ENCODE measurements around the gene MBD5. TPM values are rescaled to one million over a fixed set of nuclear protein-coding genes. Genes with fewer than 3 reads are reported as not detected.
"Not testable (repeated sequence)": the region's sequence is repeated elsewhere in the genome, so short reads cannot be mapped to it uniquely, and the experiment has no call there.

MBD5 gene
- total and polyA plus RNA-seq, 2 experiments from 2014 or later = 12.1 to 23.4 TPM

DNA sequence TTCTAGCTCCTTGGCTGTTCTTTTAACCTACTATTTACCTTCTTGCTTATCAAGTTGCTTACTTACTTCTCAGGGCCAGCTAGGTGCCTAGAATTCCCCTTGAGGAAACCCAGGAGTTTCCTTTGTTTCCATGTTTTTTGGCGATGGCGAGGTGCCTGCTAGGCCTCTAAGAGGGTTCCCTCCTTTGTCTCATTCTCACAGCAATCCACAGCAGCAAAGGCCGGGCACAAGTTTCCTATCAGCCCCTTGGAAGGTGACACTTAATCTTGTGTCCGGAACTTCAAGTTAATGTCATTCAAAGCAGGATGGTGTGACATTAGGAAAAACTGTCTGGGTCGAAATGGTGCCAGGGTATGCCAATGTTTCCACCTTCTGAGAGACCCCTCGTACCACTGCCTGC, 521.7 kb downstream of the MBD5 start:
- no peaks in the 10 kb centered on the region for H3F3A ChIP-seq (ENCODE audit: insufficient read depth)
- no peak for DNase-seq
- H4K20me1 ChIP-seq (ENCODE audit: insufficient read depth) = no peaks in the 10 kb centered on the region
- no peak overlapping the region for H3K4me2 ChIP-seq (ENCODE audit: unreplicated experiment)
- H3K4me1 ChIP-seq (ENCODE audit: insufficient read depth) = no peaks in the 10 kb centered on the region
- no peaks in the 10 kb centered on the region for H3K36me3 ChIP-seq (ENCODE audit: low read depth)
- H2AFZ ChIP-seq = no peak overlapping the region
- 63 to 67% methylated on average over 6 of the region's 6 CpGs for WGBS, 2 experiments (ENCODE audit: low coverage in 1 of 2, low lambda C conversion rate in 2 of 2, missing lambda C conversion rate in 2 of 2)
- H3K4me3 ChIP-seq = no peak overlapping the region
- in situ Hi-C loops (cut with MboI) = no loop called here
- H3K9ac ChIP-seq = no peak overlapping the region
- H3K27ac ChIP-seq = no peak overlapping the region
- no peaks in the 10 kb centered on the region for H3K9me3 ChIP-seq (ENCODE audit: low read depth)
- H3K9me2 ChIP-seq (ENCODE audit: insufficient read depth) = no peaks in the 10 kb centered on the region
- H3K27me3 ChIP-seq (replicated peaks; ENCODE audit: insufficient read depth) = peaks cover 9% of the 10 kb centered on the region; the same call in 1 of the 2 replicates
- no peaks in the 10 kb centered on the region for H3K79me2 ChIP-seq (ENCODE audit: insufficient read depth)
- TF ChIP-seq EZH2phosphoT487 (IDR thresholded peaks at IDR 0.05; ENCODE audit: insufficient read depth, low read depth) (no peak), EZH2 (IDR thresholded peaks at IDR 0.05; ENCODE audit: insufficient read depth, poor library complexity, severe bottlenecking) (no peak)

DNA sequence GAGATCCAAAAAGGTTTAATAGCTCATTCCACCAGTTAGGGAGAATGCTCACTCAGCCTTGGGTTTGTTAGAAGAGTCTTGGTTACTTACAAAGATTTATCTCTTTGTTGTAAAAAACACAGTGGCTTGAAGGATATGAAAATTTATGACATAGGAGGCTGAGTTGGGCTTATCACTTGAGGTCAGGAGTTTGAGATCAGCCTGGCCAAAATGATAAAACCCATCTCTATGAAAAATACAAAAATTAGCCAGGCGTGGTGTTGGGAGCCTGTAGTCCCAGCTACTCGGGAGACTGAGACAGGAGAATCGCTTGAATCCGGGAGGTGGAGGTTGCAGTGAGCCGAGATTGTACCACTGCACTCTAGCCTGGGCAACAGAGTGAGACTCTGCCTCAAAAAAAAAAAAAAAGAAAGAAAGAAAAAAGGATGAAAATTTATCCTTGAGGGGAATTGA, 522.2 kb downstream of the MBD5 start:
- H2AFZ ChIP-seq; H3K36me3 ChIP-seq (ENCODE audit: low read depth); H3F3A ChIP-seq (ENCODE audit: insufficient read depth); H3K9ac ChIP-seq; H3K4me2 ChIP-seq (ENCODE audit: unreplicated experiment); H3K27ac ChIP-seq; H3K4me1 ChIP-seq (ENCODE audit: insufficient read depth); H3K9me3 ChIP-seq (ENCODE audit: low read depth); H3K4me3 ChIP-seq; DNase-seq; H4K20me1 ChIP-seq (ENCODE audit: insufficient read depth); H3K27me3 ChIP-seq (replicated peaks; ENCODE audit: insufficient read depth); in situ Hi-C loops (cut with MboI); H3K9me2 ChIP-seq (ENCODE audit: insufficient read depth); H3K79me2 ChIP-seq (ENCODE audit: insufficient read depth): not testable (repeated sequence)
- 80 to 83% methylated on average over 5 of the region's 5 CpGs for WGBS, 2 experiments (ENCODE audit: low coverage in 1 of 2, low lambda C conversion rate in 2 of 2, missing lambda C conversion rate in 2 of 2)

DNA sequence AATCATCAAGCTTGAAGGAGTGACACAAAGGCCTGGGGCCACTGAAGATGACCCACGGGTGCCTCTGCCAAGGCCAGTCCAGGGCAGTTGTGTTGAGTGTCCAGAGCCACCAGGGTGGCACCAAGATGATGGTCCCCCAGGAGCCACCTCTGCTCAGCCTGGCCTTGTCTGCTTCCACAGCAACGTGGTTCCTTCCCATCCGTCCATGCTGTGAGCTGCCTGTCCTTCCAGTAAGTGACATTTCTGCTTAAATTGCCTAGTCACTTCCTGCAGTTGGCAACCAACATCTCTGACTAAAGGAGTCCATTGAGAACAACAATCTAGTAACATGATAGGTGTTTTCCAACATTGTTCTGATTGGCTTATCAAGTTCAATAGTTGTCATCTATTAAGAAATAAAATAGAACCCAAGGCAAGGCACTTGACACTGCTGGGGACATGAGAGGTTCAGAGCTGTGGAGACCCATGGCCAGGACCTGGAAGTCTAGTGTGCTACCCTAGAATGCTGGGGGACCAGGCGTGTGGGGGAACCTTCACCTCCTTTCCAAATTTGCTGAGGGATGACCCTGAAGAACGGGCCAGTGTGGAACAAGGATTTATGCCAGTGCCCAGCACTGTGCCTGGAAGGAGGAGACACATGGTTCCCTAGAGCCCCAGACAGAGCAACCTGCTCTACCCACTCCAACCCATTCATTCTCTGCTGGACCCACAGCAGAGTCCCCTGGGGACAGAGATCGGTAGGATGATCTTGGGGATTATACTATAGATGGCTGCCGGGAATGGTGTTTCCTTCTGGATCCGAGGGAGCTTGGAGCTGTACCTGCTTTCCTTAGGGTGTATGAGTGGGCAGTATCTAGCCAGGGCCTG, 524.7 kb downstream of the MBD5 start:
- no peaks in the 10 kb centered on the region for H3K9me3 ChIP-seq (ENCODE audit: low read depth)
- 75 to 85% methylated on average over 8 of the region's 8 CpGs for WGBS, 2 experiments (ENCODE audit: low coverage in 1 of 2, low lambda C conversion rate in 2 of 2, missing lambda C conversion rate in 2 of 2)
- H3K27me3 ChIP-seq (replicated peaks; ENCODE audit: insufficient read depth) = peaks cover 6% of the 10 kb centered on the region
- no peak overlapping the region for H3K4me2 ChIP-seq (ENCODE audit: unreplicated experiment)
- no peaks in the 10 kb centered on the region for H3K4me1 ChIP-seq (ENCODE audit: insufficient read depth)
- H4K20me1 ChIP-seq (ENCODE audit: insufficient read depth) = no peaks in the 10 kb centered on the region
- H3K9me2 ChIP-seq (ENCODE audit: insufficient read depth) = no peaks in the 10 kb centered on the region
- TF ChIP-seq EZH2phosphoT487 (IDR thresholded peaks at IDR 0.05; ENCODE audit: insufficient read depth, low read depth) (no peak), EZH2 (IDR thresholded peaks at IDR 0.05; ENCODE audit: insufficient read depth, poor library complexity, severe bottlenecking) (no peak)
- H3K79me2 ChIP-seq (ENCODE audit: insufficient read depth) = no peaks in the 10 kb centered on the region
- DNase-seq = no peak
- no peaks in the 10 kb centered on the region for H3F3A ChIP-seq (ENCODE audit: insufficient read depth)
- H3K27ac ChIP-seq = no peak overlapping the region
- no peak overlapping the region for H3K4me3 ChIP-seq
- no peak overlapping the region for H3K9ac ChIP-seq
- H3K36me3 ChIP-seq (ENCODE audit: low read depth) = no peaks in the 10 kb centered on the region
- in situ Hi-C loops (cut with MboI) = no loop called here
- H2AFZ ChIP-seq = no peak overlapping the region

DNA sequence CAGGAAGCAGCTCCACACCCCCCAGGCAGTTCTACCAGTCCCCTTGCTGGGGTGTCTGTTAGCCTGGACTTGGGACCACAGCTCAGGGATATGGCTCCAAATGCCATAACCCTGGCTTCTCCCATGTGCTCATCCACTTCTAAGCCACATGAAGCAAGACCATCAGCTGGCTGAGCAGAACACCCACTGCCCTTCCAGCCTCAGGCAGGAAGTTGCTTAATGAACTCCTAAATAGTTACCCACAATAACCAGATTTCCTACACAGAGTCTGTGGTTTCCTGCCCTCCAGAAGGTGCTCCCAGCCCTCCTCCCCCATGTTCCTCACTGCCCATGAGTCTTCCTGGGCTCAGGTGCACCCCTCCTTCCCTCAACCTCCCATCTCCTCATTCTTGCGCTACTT, 525.4 kb downstream of the MBD5 start:
- no peaks in the 10 kb centered on the region for H3K4me1 ChIP-seq (ENCODE audit: insufficient read depth)
- no peak for DNase-seq
- no peaks in the 10 kb centered on the region; the same call in 1 of the 2 replicates for H3K27me3 ChIP-seq (replicated peaks; ENCODE audit: insufficient read depth)
- H3K36me3 ChIP-seq (ENCODE audit: low read depth) = no peaks in the 10 kb centered on the region
- WGBS, 2 experiments (ENCODE audit: low coverage in 1 of 2, low lambda C conversion rate in 2 of 2, missing lambda C conversion rate in 2 of 2) = 81 to 86% methylated on average over 1 of the region's 1 CpG
- no peaks in the 10 kb centered on the region for H3K9me2 ChIP-seq (ENCODE audit: insufficient read depth)
- no peaks in the 10 kb centered on the region for H3K9me3 ChIP-seq (ENCODE audit: low read depth)
- H3K79me2 ChIP-seq (ENCODE audit: insufficient read depth) = no peaks in the 10 kb centered on the region
- no peak overlapping the region for H3K9ac ChIP-seq
- in situ Hi-C loops (cut with MboI) = no loop called here
- H3K27ac ChIP-seq = no peak overlapping the region
- TF ChIP-seq EZH2phosphoT487 (IDR thresholded peaks at IDR 0.05; ENCODE audit: insufficient read depth, low read depth) (no peak), EZH2 (IDR thresholded peaks at IDR 0.05; ENCODE audit: insufficient read depth, poor library complexity, severe bottlenecking) (no peak)
- no peak overlapping the region for H2AFZ ChIP-seq
- no peaks in the 10 kb centered on the region for H4K20me1 ChIP-seq (ENCODE audit: insufficient read depth)
- no peaks in the 10 kb centered on the region for H3F3A ChIP-seq (ENCODE audit: insufficient read depth)
- no peak overlapping the region for H3K4me3 ChIP-seq
- no peak overlapping the region for H3K4me2 ChIP-seq (ENCODE audit: unreplicated experiment)
